Measurements from ENCODE around the gene SLC25A51. TPM values are rescaled to one million over a fixed set of nuclear protein-coding genes. Genes with fewer than 3 reads are reported as not detected.
A peak's percentile ranks its signal among the peaks of the same experiment; 100 is the strongest.

The SLC25A51 gene
- total RNA-seq, 1 experiment from 2014 or later = 12.9 TPM

- H4K5ac ChIP-seq (ENCODE audit: insufficient read length, low read depth, low read length) = no peak overlapping the region
- no peaks in the 10 kb centered on the region for H3K79me1 ChIP-seq (ENCODE audit: insufficient read depth, low read depth, low read length, poor library complexity, severe bottlenecking)
- no peak overlapping the region for H3K56ac ChIP-seq (ENCODE audit: insufficient read length, low read depth, low read length)
- no peaks in the 10 kb centered on the region for H3K9me3 Mint-ChIP-seq
- peaks cover 27% of the 10 kb centered on the region for H3K27me3 Mint-ChIP-seq (ENCODE audit: low read depth)
- no peak for DNase-seq
- H3K23me2 ChIP-seq (ENCODE audit: insufficient read length, low read depth, low read length, poor library complexity, severe bottlenecking) = peaks cover 15% of the 10 kb centered on the region
- no CpG with 5 or more reads among the region's 11 CpGs for WGBS (ENCODE audit: extremely low coverage, insufficient read length, low lambda C conversion rate)
- no peak overlapping the region for H4K91ac ChIP-seq (ENCODE audit: insufficient read length, low read depth, low read length)
- no peaks in the 10 kb centered on the region for H3K79me2 ChIP-seq (ENCODE audit: insufficient read depth, low read length)
- no peak overlapping the region for H3K14ac ChIP-seq (ENCODE audit: insufficient read depth, low read length)
- no peak overlapping the region for H2AK5ac ChIP-seq (ENCODE audit: insufficient read length, low read length)
- H3K9me3 ChIP-seq (ENCODE audit: control insufficient read depth, low read depth, low read length) = no peaks in the 10 kb centered on the region
- H3K4me1 Mint-ChIP-seq = peaks cover 18 to 19% of the 10 kb centered on the region in 2 experiments
- H2BK15ac ChIP-seq (ENCODE audit: low read depth, low read length) = no peak overlapping the region
- H3K9ac ChIP-seq (ENCODE audit: extremely low read depth, insufficient read length, low read length) = no peak overlapping the region
- no peak overlapping the region for H2BK20ac ChIP-seq (ENCODE audit: low read depth, low read length, poor library complexity, severe bottlenecking)
- H3T11ph ChIP-seq (ENCODE audit: low read length) = no peak overlapping the region
- no peak overlapping the region for H2AFZ ChIP-seq (ENCODE audit: low read length)
- no peak overlapping the region for H3K27ac ChIP-seq (ENCODE audit: insufficient read length, low read depth, low read length)
- H3K18ac ChIP-seq (ENCODE audit: insufficient read length, low read depth, low read length) = no peak overlapping the region
- H3K27me3 ChIP-seq (ENCODE audit: insufficient read depth, low read length) = no peaks in the 10 kb centered on the region
- no peak overlapping the region for H3K4me2 ChIP-seq (ENCODE audit: insufficient read depth, insufficient read length, low read length)
- TF ChIP-seq CTCF (conservative IDR thresholded peaks at IDR 0.05) = no peak
- H2BK120ac ChIP-seq (ENCODE audit: low read depth, low read length, poor library complexity, severe bottlenecking) = no peak overlapping the region
- no peak overlapping the region for H3K4ac ChIP-seq (ENCODE audit: low read depth, low read length)
- H3K23ac ChIP-seq (ENCODE audit: insufficient read length, low read depth, low read length) = no peak overlapping the region
- H3K36me3 Mint-ChIP-seq (ENCODE audit: insufficient read depth in 1 of 3, low read depth in 3 of 3) = no peaks in the 10 kb centered on the region
- no peak overlapping the region for H2BK12ac ChIP-seq (ENCODE audit: insufficient read length, low read depth, low read length)
- H3K4me1 ChIP-seq (ENCODE audit: insufficient read depth, low read length) = peaks cover 4% of the 10 kb centered on the region; the same call in 1 of the 2 replicates
- no peak overlapping the region for H3K27ac Mint-ChIP-seq
- no peak overlapping the region for H4K8ac ChIP-seq (replicated peaks; ENCODE audit: insufficient read length, low read depth, low read length)
- no peak overlapping the region for H2BK5ac ChIP-seq (ENCODE audit: insufficient read length, low read length)
- H4K20me1 ChIP-seq (ENCODE audit: control insufficient read depth, insufficient read depth, insufficient read length) = no peaks in the 10 kb centered on the region
- peak overlapping the region in 1 of 2 experiments; percentile 16; a peak in 2 of 5 replicates for H3K4me3 Mint-ChIP-seq
Observed at GRCh38 chr9:37906312-37907239, 2.6 kb upstream of the SLC25A51 start.

All from H9 (cell line).